Gastroesophageal sphincter (tissue), 3 donors: ENCODE measurements around the gene ARF1.

ENCODE experiments used
- EP300 ChIP-seq: sonication (generic); formaldehyde crosslinking; IDR thresholded peaks from one replicate; pipeline ENCODE4 v1.6.1; 2017; ENCODE audit warnings: antibody characterized with exemption, mild to moderate bottlenecking
- POLR2A ChIP-seq, 2 donors: fragments of 450-650 bp; IDR thresholded peaks; one replicate each; pipeline ENCODE4 v1.6.1; 2017; ENCODE audit warnings: antibody characterized with exemption in 2 of 2, mild to moderate bottlenecking in 2 of 2, moderate library complexity in 1 of 2
- POLR2AphosphoS5 ChIP-seq: sonication (generic); formaldehyde crosslinking; IDR thresholded peaks from one replicate; pipeline ENCODE4 v1.6.1; 2017; ENCODE audit warnings: antibody characterized with exemption
- TF ChIP-seq, protein P1 (sequence below), 4 experiments: fragments of 200-600 bp in 2 of 4; fragments of 450-650 bp in 2 of 4; sonication (generic) in 1 of 4; IDR thresholded peaks; one replicate each; pipeline ENCODE4 v1.5.1; 2017 to 2019; ENCODE audit warnings: antibody characterized with exemption in 4 of 4, mild to moderate bottlenecking in 2 of 4, moderate library complexity in 2 of 4

DNA sequence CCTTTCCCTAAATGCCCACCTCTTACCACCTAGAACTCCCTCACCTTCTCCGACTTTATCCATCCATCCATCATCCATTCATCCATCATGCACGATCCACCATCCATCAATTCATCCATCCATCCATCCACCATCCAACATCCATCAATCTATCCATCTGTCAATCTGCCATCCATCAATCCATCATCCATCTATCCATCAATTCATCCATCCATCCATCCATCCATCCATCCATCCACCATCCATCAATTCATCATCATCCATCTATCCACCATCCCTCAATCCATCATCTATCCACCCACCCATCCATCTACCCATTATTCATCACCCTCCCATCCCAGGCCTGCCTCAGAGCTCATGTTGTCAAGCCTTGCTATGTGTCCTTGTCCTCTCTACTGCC is 41.2 kb upstream of the ARF1 start:
- no peak for TF ChIP-seq EP300
- TF ChIP-seq, protein P1, sequence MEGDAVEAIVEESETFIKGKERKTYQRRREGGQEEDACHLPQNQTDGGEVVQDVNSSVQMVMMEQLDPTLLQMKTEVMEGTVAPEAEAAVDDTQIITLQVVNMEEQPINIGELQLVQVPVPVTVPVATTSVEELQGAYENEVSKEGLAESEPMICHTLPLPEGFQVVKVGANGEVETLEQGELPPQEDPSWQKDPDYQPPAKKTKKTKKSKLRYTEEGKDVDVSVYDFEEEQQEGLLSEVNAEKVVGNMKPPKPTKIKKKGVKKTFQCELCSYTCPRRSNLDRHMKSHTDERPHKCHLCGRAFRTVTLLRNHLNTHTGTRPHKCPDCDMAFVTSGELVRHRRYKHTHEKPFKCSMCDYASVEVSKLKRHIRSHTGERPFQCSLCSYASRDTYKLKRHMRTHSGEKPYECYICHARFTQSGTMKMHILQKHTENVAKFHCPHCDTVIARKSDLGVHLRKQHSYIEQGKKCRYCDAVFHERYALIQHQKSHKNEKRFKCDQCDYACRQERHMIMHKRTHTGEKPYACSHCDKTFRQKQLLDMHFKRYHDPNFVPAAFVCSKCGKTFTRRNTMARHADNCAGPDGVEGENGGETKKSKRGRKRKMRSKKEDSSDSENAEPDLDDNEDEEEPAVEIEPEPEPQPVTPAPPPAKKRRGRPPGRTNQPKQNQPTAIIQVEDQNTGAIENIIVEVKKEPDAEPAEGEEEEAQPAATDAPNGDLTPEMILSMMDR (IDR thresholded peaks at IDR 0.05), result no peak
- no peak for TF ChIP-seq POLR2A (IDR thresholded peaks at IDR 0.05)
- TF ChIP-seq POLR2AphosphoS5, result no peak
